ENCODE measurements around the gene TRERF1.

- TF ChIP-seq CTCF (conservative IDR thresholded peaks at IDR 0.05; ENCODE audit: low read depth, low read length) (no peak), EZH2 (IDR thresholded peaks at IDR 0.05; ENCODE audit: low read length, unreplicated experiment) (no peak)
These were observed 46.9 kb upstream of the TRERF1 start for GRCh38 chr6:42498473-42499128.
